Embryonic facial prominence (tissue), 1 donor: Measurements from ENCODE around the gene KLF11.
A peak's percentile ranks its signal among the peaks of the same experiment; 100 is the strongest.

Source experiments
- DNase-seq: peaks from one replicate; pipeline ENCODE4 v3.0.0-alpha.2; 2016; ENCODE audit errors: extremely low spot score

The KLF11 gene

DNA sequence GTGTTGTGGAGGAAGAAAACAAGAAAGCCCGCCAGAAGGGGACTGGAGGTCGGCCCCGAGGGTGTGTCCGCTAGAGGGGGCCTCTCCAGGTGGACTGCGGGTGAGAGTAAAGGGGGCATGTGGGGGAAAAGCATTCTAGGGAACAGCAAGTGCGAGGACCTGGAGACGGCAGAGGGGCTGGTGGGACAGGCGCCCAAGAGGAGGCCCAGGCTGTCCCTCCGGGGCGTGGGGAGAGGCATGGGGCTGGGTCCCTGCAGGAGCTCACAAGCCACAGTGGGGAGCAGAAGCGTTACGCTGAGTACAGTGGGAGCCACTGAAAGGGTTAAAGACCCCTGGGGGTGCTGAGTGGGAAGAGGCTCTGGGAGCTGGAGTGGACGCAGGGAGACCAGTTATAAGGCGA is 1.6 kb upstream of the KLF11 start:
- no peak for DNase-seq

DNA sequence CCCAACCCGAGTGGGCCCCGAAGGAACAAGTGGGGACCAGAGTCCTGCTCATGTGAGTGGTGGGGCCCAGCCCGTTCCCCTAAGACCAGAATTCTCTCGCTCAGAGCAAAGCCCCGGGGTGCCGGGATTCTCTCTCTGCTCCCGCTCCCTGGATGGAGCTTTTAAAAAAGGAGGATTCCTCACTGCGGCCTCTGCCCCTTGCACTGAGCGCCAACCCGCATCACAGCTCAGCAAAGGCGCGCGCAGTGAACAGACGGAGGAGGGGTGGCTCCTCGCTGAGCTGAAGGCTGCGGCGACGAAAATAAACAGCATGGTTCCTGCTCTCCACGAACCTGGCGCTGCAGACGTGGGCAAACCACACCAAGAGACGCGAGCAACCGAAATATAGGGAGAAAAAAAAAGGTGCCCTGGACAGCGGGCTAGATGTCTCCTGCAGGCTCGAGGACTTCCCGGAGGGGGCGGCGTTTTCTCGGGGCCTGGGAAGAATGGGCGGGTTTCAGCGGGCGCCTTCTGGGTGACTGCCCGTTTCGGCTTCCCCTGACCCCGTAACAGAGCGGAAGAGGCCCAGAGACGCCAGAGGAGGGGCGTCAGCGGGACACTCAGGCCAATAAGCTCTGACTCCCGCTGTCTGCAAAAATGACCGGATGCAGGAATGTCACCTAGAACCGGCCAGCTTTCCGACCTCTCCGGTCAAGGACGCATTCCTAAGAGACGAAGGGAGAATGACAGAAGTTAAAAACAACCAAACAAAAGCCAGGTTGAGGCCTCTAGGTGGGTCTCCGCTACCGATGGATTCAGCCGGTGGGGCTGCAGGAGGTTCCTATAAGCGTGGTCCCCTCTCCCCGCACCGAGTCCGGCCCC is 819 bp upstream of the KLF11 start:
- no peak for DNase-seq

DNA sequence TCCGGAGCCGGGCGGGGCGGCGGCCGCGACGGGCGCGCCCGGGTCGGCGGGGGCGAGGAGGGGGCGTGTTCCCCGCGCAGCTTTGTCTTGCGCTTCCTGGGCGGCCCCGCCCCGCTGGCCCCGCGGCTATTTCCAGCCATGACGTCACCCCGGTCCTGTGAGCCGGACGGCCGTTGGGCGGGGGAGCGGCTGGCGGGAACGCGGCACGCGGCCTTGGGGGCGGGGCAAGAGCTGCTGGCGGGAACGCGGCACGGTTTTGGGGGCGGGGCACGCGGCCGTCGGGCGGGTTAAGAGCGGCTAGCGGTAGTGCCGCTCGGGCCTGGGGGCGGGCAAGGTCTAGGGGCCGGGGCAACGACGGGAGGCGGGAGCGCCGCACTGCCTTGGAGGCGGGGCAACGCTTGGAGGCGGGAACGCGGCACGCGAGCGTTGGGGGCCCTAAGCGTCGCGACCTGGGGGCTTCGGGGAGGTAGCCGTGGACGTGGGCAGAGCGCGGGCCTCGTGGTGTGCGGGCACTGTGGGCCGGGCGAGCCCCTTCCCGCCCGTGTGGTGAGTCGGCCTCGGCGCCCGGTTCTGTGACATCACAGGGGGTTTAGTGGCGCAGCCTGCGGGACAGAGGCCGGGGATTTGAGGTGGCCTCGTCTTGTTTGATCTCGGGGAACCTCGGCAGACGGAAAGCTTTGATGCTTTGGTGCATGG is 704 bp downstream of the KLF11 start:
- peak; percentile 75 for DNase-seq

DNA sequence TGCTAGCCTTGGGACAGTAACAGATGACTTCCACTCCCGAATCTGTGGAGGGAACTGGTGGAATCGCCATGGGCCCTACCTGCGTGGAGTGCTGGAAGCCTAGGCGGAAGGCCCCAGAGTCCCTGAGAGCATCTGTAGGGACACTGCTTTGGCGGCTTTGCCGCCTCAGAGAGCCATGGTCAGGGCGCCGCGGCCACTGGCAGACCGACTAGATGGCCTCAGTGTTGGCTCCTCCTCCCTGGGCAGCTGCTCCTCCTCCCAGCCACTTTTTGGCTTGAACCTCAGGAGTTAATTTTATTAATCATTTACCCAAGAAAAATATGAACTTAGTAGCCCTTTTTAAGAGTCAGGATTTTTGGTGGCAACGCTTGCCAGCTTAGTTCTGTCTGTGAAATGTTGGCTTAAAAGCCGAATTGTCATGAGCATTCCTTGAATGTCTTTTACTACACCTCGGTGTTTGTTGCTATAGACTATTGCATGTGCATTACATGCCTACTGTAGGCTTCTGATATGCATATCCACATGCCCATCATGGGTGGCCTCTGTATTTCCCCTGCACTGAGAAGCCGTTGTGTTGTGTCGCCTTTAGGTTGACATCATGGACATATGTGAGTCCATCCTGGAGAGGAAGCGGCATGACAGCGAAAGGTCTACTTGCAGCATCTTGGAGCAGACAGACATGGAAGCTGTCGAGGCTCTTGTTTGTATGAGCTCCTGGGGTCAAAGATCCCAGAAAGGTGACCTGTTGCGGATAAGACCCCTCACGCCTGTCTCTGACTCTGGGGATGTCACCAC is 2.4 kb downstream of the KLF11 start:
- no peak for DNase-seq

DNA sequence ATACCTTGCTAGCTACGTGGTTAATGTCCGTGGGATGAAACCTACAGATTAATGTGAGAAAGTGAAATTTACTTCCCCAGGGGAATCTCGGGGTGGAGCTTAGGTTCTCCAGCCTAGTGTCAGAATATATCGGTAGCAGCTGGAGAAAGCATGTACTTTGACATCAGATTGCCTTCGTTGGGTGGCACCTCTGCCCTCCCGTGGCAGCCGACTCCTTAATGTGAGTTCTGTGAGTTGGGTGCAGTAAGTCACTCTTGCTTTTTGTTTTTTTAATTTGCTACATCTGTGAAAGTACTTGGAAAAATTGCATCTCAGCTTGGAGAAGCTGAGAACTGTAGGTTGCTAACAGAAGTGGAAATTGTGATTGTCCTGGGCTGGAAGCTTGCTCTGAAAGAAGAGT is 3.6 kb downstream of the KLF11 start:
- no peak for DNase-seq

DNA sequence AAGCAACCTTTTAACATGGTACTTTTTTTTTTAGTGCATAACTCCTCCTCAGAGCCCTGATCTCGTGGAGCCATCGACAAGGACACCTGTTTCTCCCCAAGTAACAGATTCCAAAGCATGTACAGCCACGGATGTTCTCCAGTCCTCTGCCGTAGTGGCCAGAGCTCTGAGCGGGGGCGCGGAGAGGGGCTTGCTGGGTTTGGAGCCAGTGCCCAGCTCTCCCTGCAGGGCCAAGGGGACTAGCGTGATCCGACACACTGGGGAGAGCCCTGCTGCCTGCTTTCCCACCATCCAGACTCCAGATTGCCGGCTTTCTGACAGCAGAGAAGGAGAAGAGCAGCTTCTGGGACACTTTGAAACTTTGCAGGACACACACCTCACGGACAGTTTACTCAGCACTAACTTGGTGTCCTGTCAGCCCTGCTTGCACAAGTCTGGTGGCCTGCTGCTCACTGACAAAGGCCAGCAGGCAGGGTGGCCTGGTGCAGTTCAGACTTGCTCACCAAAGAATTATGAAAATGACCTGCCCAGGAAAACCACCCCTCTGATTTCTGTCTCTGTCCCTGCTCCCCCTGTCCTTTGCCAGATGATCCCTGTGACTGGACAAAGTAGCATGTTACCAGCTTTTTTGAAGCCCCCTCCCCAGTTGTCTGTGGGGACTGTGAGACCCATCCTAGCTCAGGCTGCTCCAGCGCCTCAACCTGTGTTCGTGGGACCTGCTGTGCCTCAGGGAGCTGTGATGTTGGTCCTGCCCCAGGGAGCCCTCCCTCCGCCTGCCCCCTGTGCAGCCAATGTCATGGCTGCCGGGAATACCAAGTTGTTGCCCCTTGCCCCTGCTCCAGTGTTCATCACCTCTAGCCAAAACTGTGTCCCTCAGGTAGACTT is 4.5 kb downstream of the KLF11 start:
- DNase-seq, result no peak

DNA sequence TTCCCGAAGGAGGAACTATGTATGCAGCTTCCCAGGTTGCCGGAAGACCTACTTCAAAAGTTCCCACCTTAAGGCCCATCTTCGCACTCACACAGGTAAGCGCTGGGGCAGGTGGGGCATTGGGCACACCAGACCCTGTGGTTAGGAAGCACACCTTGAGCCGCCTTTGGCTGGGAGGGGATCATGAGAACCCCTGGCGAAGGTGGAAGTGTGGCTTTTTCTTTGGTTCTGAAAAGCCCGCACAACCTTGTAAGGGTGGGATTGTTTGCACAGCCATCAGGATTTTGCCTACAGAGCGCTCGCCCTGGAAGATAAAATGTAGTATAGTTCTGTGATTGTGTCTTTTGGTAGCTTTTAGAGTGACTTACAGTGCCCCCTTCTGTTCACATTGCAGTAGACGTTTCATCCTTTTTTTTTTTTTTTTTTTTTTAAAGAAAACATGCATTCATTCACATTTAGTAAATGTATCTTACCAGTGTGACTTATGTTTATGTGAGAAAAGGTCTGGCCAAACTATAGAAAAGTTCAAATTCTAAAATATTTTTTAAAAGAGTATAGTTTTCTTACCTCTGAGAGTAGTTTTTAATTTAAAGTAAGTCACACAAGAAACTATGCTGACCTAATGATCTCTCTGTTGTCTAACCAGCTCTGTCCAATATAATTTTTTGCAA is 5.3 kb downstream of the KLF11 start:
- DNase-seq, result peak; percentile 73

DNA sequence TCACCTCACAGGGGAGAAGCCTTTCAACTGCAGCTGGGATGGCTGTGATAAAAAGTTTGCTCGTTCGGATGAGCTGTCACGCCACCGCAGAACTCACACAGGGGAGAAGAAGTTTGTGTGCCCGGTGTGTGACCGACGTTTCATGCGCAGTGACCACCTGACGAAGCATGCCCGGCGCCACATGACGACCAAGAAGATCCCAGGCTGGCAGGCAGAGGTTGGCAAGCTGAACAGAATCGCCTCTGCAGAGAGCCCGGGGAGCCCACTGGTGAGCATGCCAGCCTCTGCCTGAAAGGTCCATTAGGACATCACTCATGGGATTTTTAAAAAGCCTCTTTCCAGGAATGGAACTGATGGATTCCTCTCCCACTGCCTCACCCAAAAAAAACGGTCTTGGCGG is 8.9 kb downstream of the KLF11 start:
- no peak for DNase-seq

DNA sequence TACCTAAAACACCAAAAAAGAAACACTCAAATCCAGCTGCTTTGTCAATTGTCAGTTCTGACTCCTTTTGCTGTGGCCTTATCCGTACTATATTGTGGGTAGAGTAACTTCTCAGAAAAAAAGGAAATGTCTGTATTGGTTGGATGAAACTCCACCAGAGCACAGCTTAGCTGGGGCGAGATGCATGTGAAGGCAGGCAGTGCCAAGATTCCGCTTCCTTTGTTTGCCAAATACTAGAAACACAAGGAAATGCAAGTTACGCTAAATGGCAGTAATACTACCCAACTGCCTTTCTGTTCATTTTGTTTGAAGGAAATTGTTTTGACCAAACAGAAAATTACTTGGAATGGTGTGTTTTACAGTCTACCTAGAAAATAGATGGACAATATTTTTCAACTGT is 10.0 kb downstream of the KLF11 start:
- no peak for DNase-seq

DNA sequence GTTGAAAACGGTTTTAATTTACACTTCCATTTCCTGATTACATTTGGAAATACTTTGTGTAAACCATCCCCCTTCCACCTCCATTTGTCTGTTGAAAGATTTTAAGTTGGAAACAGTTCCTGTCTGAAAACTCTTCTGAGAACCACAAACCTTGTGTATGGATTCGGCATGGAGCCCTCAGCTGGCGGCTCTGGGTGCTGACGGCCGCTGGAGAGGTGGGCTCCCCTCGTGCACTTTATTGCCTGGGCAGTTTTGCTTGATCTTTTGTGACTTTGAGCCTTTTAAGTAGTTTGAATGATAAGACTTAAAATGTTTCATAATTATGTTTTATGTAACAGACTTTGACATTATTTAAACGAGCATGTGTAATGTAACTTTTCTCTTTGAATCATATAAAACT is 11.1 kb downstream of the KLF11 start:
- DNase-seq, result no peak

DNA sequence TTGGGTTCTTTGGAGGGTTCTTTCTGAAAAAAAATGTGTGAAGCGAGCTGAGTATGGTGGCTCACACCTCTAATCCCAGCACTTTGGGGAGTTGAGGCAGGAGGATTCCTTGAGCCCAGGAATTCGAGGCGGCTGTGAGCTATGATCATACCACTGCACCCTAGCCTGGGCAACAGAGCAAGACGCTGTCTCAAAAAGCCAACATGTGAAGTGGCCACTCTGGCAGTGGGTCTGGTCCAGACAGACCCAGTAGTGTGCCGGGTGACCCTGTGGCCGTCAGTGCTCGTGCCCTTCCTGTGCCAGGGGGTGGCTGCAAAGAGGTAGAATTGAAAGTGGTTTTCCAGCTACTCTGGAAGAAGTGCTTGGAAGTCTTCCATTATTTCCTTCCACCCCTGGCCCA is 11.6 kb downstream of the KLF11 start:
- DNase-seq, result no peak

DNA sequence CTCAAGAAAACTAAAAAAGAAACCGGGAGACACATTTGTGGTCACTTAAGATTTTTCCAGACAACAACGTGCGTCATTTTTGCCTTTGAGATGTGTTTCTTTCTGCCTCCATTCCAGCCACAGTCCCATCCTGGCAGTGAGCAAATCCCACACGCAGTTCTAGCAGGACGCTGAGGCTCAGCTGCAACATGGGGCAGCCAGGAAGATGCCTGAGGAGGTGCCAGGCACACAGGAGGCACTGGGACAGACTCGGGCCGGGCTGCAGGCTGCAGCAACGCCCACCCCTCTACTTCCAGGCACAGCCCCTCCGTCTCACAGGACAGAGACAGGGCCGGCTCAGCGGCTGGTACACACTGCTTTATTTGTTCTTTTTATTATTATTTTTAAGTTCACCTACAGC is 13.1 kb downstream of the KLF11 start:
- DNase-seq, result no peak

DNA sequence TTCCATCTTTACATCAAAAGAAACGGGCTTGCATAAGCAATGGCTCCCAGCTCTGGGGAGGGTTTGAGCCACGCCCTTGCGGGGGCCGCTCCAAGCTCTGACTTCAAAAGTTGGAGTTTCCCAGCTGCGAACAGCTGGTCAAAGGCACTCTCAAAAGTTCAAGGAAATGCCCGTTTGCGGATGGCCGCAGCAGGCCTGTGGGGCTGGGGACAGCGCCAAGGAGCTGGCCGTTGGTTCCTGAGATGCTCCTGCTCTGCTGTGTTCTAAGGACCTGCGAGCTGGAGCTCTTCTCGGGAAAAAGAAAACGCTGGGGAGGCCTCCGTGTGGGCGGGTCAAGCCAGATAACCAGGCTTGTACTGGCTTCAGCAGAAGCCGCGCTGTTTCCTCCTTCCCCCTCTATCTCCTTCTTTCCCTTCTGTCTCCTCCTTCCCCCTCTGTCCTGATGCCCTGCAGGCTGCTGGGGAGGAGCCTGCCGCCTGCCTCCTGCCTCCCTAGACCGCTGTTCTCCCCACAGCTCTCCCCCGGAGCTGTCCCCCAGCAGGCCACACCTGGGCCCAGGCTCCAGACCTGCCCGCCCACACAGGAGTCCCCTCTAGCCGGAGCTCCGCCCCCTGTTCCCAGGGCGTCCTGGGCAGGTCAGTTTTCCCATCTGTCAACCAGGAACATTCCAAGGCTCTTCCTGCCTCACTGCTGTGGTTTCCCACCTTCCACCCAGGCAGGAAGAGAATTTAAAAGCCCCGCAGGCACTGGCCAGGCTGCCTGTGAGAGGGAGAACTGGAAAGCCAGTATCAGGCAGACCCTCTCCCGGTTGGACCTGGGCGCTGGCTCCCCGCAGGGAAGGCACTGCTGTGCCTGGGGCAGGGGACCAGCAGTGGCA is 14.1 kb downstream of the KLF11 start:
- no peak for DNase-seq

DNA sequence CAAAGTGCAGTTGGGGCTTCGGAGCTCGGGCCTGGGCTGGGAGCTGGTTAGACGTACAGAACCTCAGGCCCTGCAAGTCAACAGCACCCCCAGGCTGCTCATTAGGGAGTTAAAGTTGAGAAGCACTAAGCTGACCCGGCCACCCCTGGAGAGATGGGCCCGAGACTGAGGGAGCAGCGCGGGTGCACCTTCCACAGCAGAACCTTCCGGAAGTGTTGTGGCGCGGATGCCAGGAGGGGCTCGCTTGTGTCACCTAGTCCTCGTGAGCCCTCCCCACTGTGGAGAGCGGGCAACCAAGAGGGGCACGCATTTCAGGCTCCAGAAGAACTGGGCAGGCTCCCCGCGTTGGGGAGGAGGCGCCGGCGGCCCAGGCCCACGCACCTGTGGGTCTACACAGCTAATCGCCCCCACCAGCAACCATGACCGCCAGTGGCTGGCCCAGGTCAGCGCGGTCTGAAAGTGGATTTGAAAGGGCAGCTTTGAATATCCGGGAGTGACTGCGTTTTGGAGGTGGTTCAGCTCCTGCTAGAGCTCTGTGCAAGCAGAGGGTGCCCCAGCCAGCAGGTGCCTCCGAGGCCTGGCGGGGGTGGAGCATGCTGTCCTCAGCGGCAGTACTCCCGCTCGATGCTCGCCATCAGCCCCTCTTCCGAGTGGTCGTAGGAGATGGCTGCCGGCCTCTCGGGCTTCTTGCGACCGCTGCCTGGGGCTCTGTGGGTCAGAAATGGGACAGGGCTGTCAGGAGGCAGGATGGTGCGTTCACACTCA is 15.1 kb downstream of the KLF11 start:
- DNase-seq, result no peak

DNA sequence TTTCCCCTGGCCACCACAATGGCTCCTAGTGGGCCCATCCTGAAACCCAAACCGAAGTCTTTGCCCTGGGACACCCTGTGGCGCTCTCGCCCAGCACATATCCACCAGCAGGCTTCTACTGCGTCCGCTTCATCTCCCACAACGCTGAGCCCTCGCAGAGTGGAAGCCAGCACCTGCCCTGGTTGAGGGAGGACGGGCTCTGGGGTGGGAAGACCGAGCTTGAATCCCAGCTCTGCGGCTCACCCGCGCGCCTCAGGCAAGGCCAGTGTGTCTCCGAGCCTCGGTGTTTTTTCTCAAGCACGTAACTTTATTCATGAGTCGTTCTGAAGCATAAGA is 15.6 kb downstream of the KLF11 start:
- DNase-seq, result no peak

DNA sequence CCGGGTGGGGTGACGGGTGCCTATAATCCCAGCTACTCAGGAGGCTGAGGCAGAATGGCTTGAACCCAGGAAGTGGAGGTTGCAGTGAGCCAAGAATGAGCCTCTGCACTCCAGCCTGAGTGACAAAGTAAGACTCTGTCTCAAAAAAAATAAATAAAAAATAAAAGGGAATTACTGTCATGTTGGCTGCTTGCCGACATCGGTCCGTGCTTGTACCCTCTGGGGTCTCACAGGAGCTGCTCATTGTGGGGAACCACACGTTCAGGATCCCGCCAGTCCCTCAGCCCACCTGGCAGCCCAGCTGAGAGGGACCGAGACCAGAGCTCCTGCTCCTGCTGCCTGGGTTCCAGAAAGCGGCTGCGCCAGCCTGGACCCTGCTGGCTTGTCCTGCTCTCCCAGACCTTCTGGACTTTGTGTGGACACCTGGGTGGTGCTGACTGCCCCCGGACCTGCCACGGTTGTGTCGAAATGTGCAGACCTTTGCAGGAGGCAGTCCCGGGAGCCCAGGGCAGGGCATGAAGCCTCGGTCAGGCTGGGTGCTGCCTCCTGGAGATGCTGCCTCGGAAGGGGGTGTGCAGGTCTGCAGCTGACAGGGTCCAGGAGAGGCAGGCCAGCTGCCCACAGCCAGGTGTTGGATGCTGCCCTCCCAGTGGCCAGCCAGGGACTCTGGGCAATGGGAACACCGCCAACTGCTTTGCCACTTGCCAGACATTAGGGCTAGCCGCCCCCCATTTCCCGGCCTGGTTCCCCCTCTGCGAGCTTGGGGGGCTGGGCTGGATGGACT is 16.4 kb downstream of the KLF11 start:
- no peak for DNase-seq

DNA sequence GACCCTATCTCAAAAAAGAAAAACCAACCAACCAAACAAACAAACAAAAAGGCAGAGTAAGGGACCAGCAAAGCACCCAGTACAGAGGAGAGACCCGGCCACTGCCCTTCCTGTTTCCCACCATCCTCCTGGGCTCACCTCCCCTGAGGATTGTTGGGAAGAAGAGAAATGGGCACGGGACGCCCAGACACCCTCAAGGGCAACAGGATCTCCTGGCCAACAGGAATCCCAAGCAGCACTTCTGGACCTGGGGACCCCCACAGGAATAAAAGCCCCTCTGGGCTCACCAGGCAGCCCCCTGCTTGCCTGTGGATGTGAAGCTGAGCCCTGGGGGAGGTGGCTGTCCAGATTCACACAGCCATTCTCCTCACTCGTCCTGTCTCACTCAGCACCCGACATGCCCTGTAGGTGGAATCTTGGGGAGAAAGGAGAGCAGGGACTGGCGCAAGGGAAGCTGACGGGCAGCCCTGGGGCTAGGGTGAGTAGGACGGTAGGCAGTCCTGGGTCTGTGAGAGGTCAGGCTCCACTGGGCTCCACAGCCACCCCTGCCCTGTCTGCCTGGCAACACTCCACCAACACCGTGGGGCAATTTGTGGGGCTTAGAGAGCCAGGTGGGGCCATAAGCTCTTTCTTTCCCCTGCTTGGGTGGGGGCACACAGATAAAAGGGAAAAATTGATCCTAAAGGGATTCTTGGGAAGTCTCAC is 18.0 kb downstream of the KLF11 start:
- no peak for DNase-seq

DNA sequence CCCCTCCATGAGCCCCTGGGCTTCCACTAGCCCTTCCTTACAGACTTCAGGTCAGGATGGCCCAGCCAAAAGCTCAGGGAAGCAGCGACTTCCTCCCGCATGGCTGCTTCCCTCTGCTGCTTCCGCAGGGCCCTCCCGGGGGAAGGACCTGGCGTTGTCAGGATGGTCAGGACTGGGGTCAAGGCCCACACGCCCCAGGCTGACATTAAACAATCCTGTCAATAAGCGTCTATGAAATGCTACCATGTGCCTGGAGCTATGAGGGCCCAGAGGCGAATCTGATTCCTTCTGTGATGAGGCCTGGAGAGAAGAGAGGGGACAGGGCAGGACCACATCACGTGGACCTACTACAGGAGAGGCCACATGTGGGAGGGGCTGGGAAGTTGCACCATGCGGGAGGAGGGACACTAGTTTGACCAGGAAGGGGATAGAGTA is 19.6 kb downstream of the KLF11 start:
- no peak for DNase-seq
